H9 (cell line): Measurements from ENCODE around the gene RALGAPA1. TPM values are rescaled to one million over a fixed set of nuclear protein-coding genes. Genes with fewer than 3 reads are reported as not detected.

Experiments
- DNase-seq: peaks from one replicate; pipeline ENCODE4 v3.0.0-alpha.2; 2017
- H2AFZ ChIP-seq: one replicate; pipeline ENCODE4 v1.6.1; 2013; ENCODE audit warnings: mild to moderate bottlenecking, low read length, control low read depth, moderate library complexity
- H2AK5ac ChIP-seq: 2 replicates; pipeline ENCODE4 v1.6.1; 2013; ENCODE audit warnings: low read length, control low read depth, mixed read lengths; ENCODE audit not compliant: insufficient read length
- H2BK120ac ChIP-seq: one replicate; pipeline ENCODE4 v1.6.1; 2013; ENCODE audit warnings: low read depth, mild to moderate bottlenecking, low read length, control low read depth, inconsistent platforms; ENCODE audit not compliant: poor library complexity, severe bottlenecking
- H2BK12ac ChIP-seq: 2 replicates; pipeline ENCODE4 v1.6.1; 2013; ENCODE audit warnings: low read length, control low read depth, mixed read lengths, low read depth; ENCODE audit not compliant: insufficient read length
- H2BK15ac ChIP-seq: 2 replicates; pipeline ENCODE4 v1.6.1; 2013; ENCODE audit warnings: low read depth, low read length, control low read depth
- H2BK20ac ChIP-seq: one replicate; pipeline ENCODE4 v1.6.1; 2013; ENCODE audit warnings: low read depth, mild to moderate bottlenecking, low read length, control low read depth, inconsistent platforms; ENCODE audit not compliant: poor library complexity, severe bottlenecking
- H2BK5ac ChIP-seq: 2 replicates; pipeline ENCODE4 v1.6.1; 2013; ENCODE audit warnings: low read length, control low read depth, mixed read lengths; ENCODE audit not compliant: insufficient read length
- H3K14ac ChIP-seq: 2 replicates; pipeline ENCODE4 v1.6.1; 2013; ENCODE audit warnings: low read length, control low read depth; ENCODE audit not compliant: insufficient read depth
- H3K18ac ChIP-seq: 2 replicates; pipeline ENCODE4 v1.6.1; 2013; ENCODE audit warnings: low read depth, mild to moderate bottlenecking, mixed read lengths, low read length, control low read depth; ENCODE audit not compliant: insufficient read length
- H3K23ac ChIP-seq: 2 replicates; pipeline ENCODE4 v1.6.1; 2013; ENCODE audit warnings: low read length, control low read depth, mixed read lengths, low read depth; ENCODE audit not compliant: insufficient read length
- H3K23me2 ChIP-seq: 2 replicates; pipeline ENCODE4 v1.6.1; 2013; ENCODE audit warnings: low read depth, mild to moderate bottlenecking, mixed read lengths, low read length, control low read depth; ENCODE audit not compliant: insufficient read length, poor library complexity, severe bottlenecking
- H3K27ac ChIP-seq: 2 replicates; pipeline ENCODE4 v1.5.1; 2013; ENCODE audit warnings: low read length, control low read depth, mixed read lengths, low read depth; ENCODE audit not compliant: insufficient read length
- H3K27me3 ChIP-seq: 2 replicates; pipeline ENCODE4 v1.6.1; 2013; ENCODE audit warnings: low read length, control low read depth, inconsistent platforms; ENCODE audit not compliant: insufficient read depth
- H3K4ac ChIP-seq: 2 replicates; pipeline ENCODE4 v1.6.1; 2013; ENCODE audit warnings: low read depth, mild to moderate bottlenecking, control low read depth, inconsistent platforms, low read length, moderate library complexity
- H3K4me1 ChIP-seq: 2 replicates; pipeline ENCODE4 v1.6.1; 2013; ENCODE audit warnings: low read length, control low read depth, inconsistent platforms; ENCODE audit not compliant: insufficient read depth
- H3K4me2 ChIP-seq: 2 replicates; pipeline ENCODE4 v1.6.1; 2013; ENCODE audit warnings: low read length, control low read depth, mixed read lengths; ENCODE audit not compliant: insufficient read length, insufficient read depth
- H3K56ac ChIP-seq: 2 replicates; pipeline ENCODE4 v1.6.1; 2013; ENCODE audit warnings: low read depth, mild to moderate bottlenecking, mixed read lengths, low read length, control low read depth; ENCODE audit not compliant: insufficient read length
- H3K79me1 ChIP-seq: 2 replicates; pipeline ENCODE4 v1.6.1; 2013; ENCODE audit warnings: low read depth, mild to moderate bottlenecking, moderate library complexity, low read length, control low read depth, inconsistent platforms; ENCODE audit not compliant: insufficient read depth, poor library complexity, severe bottlenecking
- H3K79me2 ChIP-seq: 2 replicates; pipeline ENCODE4 v1.6.1; 2013; ENCODE audit warnings: low read length, control low read depth, inconsistent platforms; ENCODE audit not compliant: insufficient read depth
- H3K9ac ChIP-seq: 2 replicates; pipeline ENCODE4 v1.6.1; 2013; ENCODE audit warnings: low read length, control low read depth, mixed read lengths; ENCODE audit not compliant: insufficient read length; ENCODE audit errors: extremely low read depth
- H3K9me3 ChIP-seq: one replicate; pipeline ENCODE4 v1.6.1; 2013; ENCODE audit warnings: low read depth, low read length, inconsistent platforms; ENCODE audit not compliant: control insufficient read depth
- H3T11ph ChIP-seq: one replicate; pipeline ENCODE4 v1.6.1; 2013; ENCODE audit warnings: mild to moderate bottlenecking, low read length, control low read depth, inconsistent platforms
- H4K20me1 ChIP-seq: one replicate; pipeline ENCODE4 v1.6.1; 2013; ENCODE audit not compliant: control insufficient read depth, insufficient read length, insufficient read depth
- H4K5ac ChIP-seq: 2 replicates; pipeline ENCODE4 v1.6.1; 2013; ENCODE audit warnings: low read depth, mild to moderate bottlenecking, mixed read lengths, low read length, control low read depth; ENCODE audit not compliant: insufficient read length
- H4K8ac ChIP-seq: replicated peaks from 2 replicates; pipeline ENCODE4 v1.6.1; 2013; ENCODE audit warnings: low read length, control low read depth, mixed read lengths, low read depth; ENCODE audit not compliant: insufficient read length
- H4K91ac ChIP-seq: 2 replicates; pipeline ENCODE4 v1.6.1; 2013; ENCODE audit warnings: low read depth, mild to moderate bottlenecking, moderate library complexity, mixed read lengths, low read length, control low read depth; ENCODE audit not compliant: insufficient read length
- H3K27ac Mint-ChIP-seq, 3 experiments: 2 replicates in 2 of 3; 3 replicates in 1 of 3; pipeline ENCODE4 v1.8.0; 2020 to 2021; ENCODE audit warnings: mixed read lengths in 3 of 3, mild to moderate bottlenecking in 1 of 3, moderate library complexity in 1 of 3
- H3K27me3 Mint-ChIP-seq: 2 replicates; pipeline ENCODE4 v1.8.0; 2021; ENCODE audit warnings: low read depth, mild to moderate bottlenecking, moderate library complexity, mixed read lengths
- H3K36me3 Mint-ChIP-seq, 3 experiments: 2 replicates in 2 of 3; 3 replicates in 1 of 3; pipeline ENCODE4 v1.8.0; 2020 to 2021; ENCODE audit warnings: low read depth in 3 of 3, mixed read lengths in 3 of 3; ENCODE audit not compliant: insufficient read depth in 1 of 3
- H3K4me1 Mint-ChIP-seq, 2 experiments: 2 replicates each; pipeline ENCODE4 v1.8.0; 2020; ENCODE audit warnings: mixed read lengths in 2 of 2
- H3K4me3 Mint-ChIP-seq, 2 experiments: 2 replicates in 1 of 2; 3 replicates in 1 of 2; pipeline ENCODE4 v1.8.0; 2020 to 2021; ENCODE audit warnings: mild to moderate bottlenecking in 2 of 2, mixed read lengths in 2 of 2, moderate library complexity in 1 of 2
- H3K9me3 Mint-ChIP-seq, 2 experiments: 2 replicates in 1 of 2; 3 replicates in 1 of 2; pipeline ENCODE4 v1.8.0; 2020; ENCODE audit warnings: mild to moderate bottlenecking in 2 of 2, mixed read lengths in 2 of 2, moderate library complexity in 1 of 2
- CTCF ChIP-seq: fragments of 200-600 bp; sonication (generic); conservative IDR thresholded peaks from 3 replicates; pipeline ENCODE4 v1.8.0; 2021; ENCODE audit warnings: antibody characterized with exemption, mild to moderate bottlenecking
- WGBS: extraction: QIAGEN DNeasy Blood & Tissue Kit; methylation state at CpG from one replicate; pipeline ENCODE4 v1.1.7; 2013; ENCODE audit warnings: missing lambda C conversion rate, low lambda C conversion rate, mixed read lengths; ENCODE audit not compliant: insufficient read length; ENCODE audit errors: extremely low coverage; 5-methylcytosine and 5-hydroxymethylcytosine counted together
- total RNA-seq: library from RNA; stranded (reverse); gene quantifications from 2 replicates; pipeline ENCODE4 v1.2.1, GENCODE V29; 2021

The RALGAPA1 gene
- total RNA-seq, 1 experiment from 2014 or later = 29.8 TPM

- no peaks in the 10 kb centered on the region for H3K4me1 ChIP-seq
- no peak overlapping the region for H4K91ac ChIP-seq
- no peaks in the 10 kb centered on the region for H4K20me1 ChIP-seq
- H3K14ac ChIP-seq = no peak overlapping the region
- H3K56ac ChIP-seq = no peak overlapping the region
- no peak for TF ChIP-seq CTCF
- H3K4me3 Mint-ChIP-seq = no peak overlapping the region
- no peaks in the 10 kb centered on the region for H3K79me2 ChIP-seq
- no peak overlapping the region for H2BK12ac ChIP-seq
- WGBS = no CpG with 5 or more reads among the region's 3 CpGs
- no peak overlapping the region for H3K18ac ChIP-seq
- H3K4me1 Mint-ChIP-seq = no peaks in the 10 kb centered on the region
- no peak overlapping the region for H2BK5ac ChIP-seq
- H3K27me3 ChIP-seq = no peaks in the 10 kb centered on the region
- H3K23me2 ChIP-seq = no peaks in the 10 kb centered on the region
- no peak overlapping the region for H2AK5ac ChIP-seq
- H3K9ac ChIP-seq = no peak overlapping the region
- no peak overlapping the region for H4K8ac ChIP-seq
- no peak overlapping the region for H3K27ac Mint-ChIP-seq
- H3T11ph ChIP-seq = no peak overlapping the region
- no peaks in the 10 kb centered on the region for H3K27me3 Mint-ChIP-seq
- no peak overlapping the region for H4K5ac ChIP-seq
- H3K27ac ChIP-seq = no peak overlapping the region
- H3K36me3 Mint-ChIP-seq = peaks cover 0 to 4% (median 0%) of the 10 kb centered on the region in 3 experiments; a peak in 1 of 7 replicates
- H2BK15ac ChIP-seq = no peak overlapping the region
- no peak overlapping the region for H2BK120ac ChIP-seq
- H2AFZ ChIP-seq = no peak overlapping the region
- H2BK20ac ChIP-seq = no peak overlapping the region
- no peaks in the 10 kb centered on the region for H3K79me1 ChIP-seq
- no peak overlapping the region for H3K4ac ChIP-seq
- H3K9me3 Mint-ChIP-seq = no peaks in the 10 kb centered on the region
- DNase-seq = no peak
- no peaks in the 10 kb centered on the region for H3K9me3 ChIP-seq
- H3K23ac ChIP-seq = no peak overlapping the region
- H3K4me2 ChIP-seq = no peak overlapping the region
These were observed 120.1 kb downstream of the RALGAPA1 start for GRCh38 chr14:35689000-35689460.
